LNCaP clone FGC (cell line): ENCODE measurements around the gene CD163L1.

Source experiments
- DNase-seq: peaks from one replicate; pipeline ENCODE4 v3.0.0-alpha.2; 2011; ENCODE audit warnings: low read depth
- H3K4me3 ChIP-seq: 2 replicates; pipeline ENCODE4 v1.5.1; 2011; ENCODE audit warnings: mild to moderate bottlenecking, low read depth, low read length, control low read depth
- TF ChIP-seq, protein P1 (sequence below): IDR thresholded peaks from 2 replicates; pipeline ENCODE4 v1.5.1; 2012; ENCODE audit warnings: mild to moderate bottlenecking; ENCODE audit not compliant: control insufficient read depth, insufficient read depth; ENCODE audit errors: extremely low read depth

The CD163L1 gene

DNA sequence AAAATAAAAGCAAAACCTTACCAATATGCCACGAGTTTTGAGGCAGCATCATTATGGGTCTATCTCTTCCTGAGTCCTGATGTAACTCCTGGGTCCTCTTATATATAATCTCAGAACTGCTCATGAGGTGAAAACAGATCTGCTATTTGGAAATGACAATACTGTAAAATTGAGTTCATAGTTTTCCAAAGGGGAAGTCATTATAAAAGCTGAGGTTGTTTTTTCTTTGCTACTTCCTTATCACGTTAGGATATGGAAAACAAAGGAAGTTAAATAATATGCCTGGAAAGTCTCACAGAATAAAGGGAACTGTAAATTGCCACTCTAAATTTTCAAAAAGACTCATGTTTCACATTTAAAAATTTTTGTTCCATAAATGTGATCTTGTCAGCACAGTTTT lies at the start of gene CD163L1:
Gene CD163L1, minus strand, starts transcription at position 78 of the 400 bp plus-strand sequence. Its CDS starts 26 bp downstream, at position 52.
- TF ChIP-seq, protein P1, sequence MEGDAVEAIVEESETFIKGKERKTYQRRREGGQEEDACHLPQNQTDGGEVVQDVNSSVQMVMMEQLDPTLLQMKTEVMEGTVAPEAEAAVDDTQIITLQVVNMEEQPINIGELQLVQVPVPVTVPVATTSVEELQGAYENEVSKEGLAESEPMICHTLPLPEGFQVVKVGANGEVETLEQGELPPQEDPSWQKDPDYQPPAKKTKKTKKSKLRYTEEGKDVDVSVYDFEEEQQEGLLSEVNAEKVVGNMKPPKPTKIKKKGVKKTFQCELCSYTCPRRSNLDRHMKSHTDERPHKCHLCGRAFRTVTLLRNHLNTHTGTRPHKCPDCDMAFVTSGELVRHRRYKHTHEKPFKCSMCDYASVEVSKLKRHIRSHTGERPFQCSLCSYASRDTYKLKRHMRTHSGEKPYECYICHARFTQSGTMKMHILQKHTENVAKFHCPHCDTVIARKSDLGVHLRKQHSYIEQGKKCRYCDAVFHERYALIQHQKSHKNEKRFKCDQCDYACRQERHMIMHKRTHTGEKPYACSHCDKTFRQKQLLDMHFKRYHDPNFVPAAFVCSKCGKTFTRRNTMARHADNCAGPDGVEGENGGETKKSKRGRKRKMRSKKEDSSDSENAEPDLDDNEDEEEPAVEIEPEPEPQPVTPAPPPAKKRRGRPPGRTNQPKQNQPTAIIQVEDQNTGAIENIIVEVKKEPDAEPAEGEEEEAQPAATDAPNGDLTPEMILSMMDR, result no peak
- no peak for DNase-seq
- H3K4me3 ChIP-seq, result no peak within 1 kb of the TSS

DNA sequence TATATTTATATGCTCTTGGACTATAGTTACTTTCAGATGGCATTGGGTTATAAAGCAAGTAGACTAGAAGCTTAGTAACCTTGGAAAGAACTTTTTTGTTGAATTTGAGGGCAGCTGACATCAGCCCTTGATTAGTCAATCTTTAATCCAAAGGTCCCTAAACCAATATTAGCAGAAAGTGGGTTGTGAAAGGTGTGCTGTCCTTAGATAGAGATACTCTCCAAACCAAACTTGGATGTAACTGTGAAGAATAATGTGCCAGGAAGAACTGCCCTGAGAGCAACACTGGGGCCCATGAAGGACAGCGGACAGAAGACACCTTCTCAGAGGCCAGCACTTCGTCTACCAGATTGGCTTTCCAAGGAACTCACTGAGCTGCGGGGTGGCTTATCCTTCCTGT lies 49.1 kb upstream of the CD163L1 start:
- DNase-seq, result no peak
- H3K4me3 ChIP-seq, result no peak overlapping the region
- TF ChIP-seq, protein P1, result no peak

DNA sequence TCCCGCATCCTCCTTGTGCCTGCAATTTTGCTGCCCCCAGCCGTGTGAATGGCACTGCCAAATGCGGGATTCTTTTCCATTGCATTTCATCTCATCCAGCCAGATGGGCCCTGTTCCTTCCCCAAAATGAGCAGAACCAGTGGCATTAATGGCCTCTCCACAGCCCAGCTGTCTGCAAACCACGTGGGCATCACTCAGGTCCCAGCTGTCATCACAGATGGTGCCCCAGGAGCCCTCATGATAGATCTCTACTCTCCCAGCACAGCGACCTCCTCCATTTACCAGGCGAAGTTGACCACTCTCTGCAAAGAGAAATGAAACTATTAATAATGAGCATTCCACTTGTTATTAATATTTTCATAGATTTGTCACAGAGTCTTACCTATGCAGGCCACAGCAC lies 42.6 kb upstream of the CD163L1 start:
- TF ChIP-seq, protein P1, result no peak
- no peak overlapping the region for H3K4me3 ChIP-seq
- DNase-seq, result no peak

DNA sequence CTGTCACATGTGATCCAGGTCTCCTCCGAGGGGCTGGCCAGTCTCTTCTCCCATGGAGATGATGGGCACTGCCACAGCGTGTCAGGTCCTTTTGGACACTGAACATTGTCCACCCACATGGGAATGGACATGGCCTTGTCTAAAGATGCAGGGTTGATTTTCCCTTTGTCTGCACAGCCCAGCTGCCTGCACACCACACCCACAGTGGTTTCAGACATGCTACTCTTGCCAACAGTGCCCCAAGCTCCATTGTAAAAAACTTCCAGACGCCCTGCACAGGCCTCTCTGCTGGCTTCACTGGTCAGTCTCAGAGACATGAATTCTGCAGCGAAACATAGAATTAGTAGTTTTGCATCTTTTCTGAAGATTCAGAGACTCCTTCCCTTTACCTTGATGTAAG lies 41.1 kb upstream of the CD163L1 start:
- DNase-seq, result no peak
- H3K4me3 ChIP-seq, result no peak overlapping the region
- TF ChIP-seq, protein P1, result no peak

DNA sequence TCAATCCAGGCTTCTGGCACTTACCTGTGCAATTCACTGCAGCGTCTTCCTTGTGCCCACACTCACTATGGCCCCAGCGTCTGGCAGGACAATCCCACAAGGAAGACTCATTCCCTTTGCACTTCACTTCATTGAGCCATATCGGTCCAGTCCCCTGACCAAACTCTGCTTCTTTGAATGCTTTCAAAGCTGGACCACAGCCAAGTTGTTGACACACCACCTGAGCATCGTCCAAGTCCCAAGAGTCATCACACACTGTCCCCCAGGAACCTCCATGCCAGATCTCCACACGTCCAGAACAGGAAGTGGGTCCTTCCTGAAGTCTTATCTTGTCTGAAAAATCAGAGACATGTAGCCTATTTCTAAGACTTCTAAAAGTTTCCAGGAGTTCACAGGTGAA lies 39.4 kb upstream of the CD163L1 start:
- no peak for DNase-seq
- H3K4me3 ChIP-seq, result no peak overlapping the region
- TF ChIP-seq, protein P1, result no peak

DNA sequence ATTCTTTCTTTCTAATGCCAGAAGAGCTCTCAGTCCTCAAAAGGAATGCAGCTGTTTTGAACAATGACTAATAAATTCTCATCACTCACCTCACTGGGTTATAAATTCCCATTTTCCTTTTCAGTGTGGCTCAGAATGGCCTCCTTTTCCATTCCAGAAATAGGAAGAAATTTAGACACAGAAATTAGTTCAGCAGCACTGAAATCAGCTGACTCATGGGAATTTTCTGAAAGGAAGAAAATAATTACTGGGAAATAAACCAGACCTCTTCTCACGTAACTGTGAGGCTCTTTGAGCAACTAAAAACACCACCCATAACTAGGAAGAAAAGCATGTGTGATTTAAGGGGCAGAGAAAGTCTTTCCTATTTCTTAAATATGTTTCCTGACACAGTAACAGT lies 35.8 kb upstream of the CD163L1 start:
- TF ChIP-seq, protein P1, result no peak
- DNase-seq, result no peak

DNA sequence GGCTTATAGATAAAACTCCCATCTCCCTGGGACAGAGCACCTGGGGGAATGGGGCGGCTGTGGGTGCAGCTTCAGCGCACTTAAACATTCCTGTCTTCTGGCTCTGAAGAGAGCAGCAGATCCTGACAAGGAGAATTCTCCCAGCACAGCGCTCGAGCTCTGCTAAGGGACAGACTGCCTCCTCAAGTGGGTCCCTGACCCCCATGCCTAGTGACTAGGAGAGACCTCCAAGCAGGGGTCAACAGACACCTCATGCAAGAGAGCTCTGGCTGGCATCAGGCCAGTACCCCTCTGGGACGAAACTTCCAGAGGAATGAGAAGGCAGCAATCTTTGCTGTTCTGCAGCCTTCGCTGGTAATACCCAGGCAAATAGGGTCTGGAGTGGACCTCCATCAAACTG lies 28.1 kb upstream of the CD163L1 start:
- no peak overlapping the region for H3K4me3 ChIP-seq
- TF ChIP-seq, protein P1, result no peak
- DNase-seq, result no peak

More for the DNA sequence above, 35.8 kb upstream of the CD163L1 start:
- H3K4me3 ChIP-seq, result no peak overlapping the region
